ENCODE measurements around the gene CAMTA1. TPM values are rescaled to one million over a fixed set of nuclear protein-coding genes. Genes with fewer than 3 reads are reported as not detected.

The CAMTA1 gene
- total RNA-seq, 1 experiment from 2014 or later, result 82.2 TPM

GRCh38 chr1:7579831-7580804, 794.9 kb downstream of the CAMTA1 start:
- no TSS peak for BruUV-seq (replicated peaks)
- no peak for TF ChIP-seq TCF7L2 (IDR thresholded peaks at IDR 0.05; ENCODE audit: low read depth, low read length)
- no peak for TF ChIP-seq SIN3A (IDR thresholded peaks at IDR 0.05; ENCODE audit: borderline replicate concordance, insufficient read depth, low read depth, low read length)
- no peak for TF ChIP-seq POLR2AphosphoS5 (IDR thresholded peaks at IDR 0.05; ENCODE audit: low read depth, low read length)
- no peak for TF ChIP-seq CTCF (IDR thresholded peaks at IDR 0.05)
- TF ChIP-seq REST (IDR thresholded peaks at IDR 0.05; ENCODE audit: insufficient read depth in 1 of 2, low read depth in 2 of 2, low read length in 1 of 2), result no peak
- ChIA-PET CTCF (no interaction called here), POLR2A (no interaction called here)
- no peaks in the 10 kb centered on the region for H3K4me1 ChIP-seq (ENCODE audit: control insufficient read depth, insufficient read depth, low read length)
- no peaks in the 10 kb centered on the region for H3K9me3 ChIP-seq (ENCODE audit: control insufficient read depth, insufficient read depth, low read depth, low read length)
- ATAC-seq (no peak), DNase-seq (ENCODE audit: low read depth, low spot score) (no peak)
- H3K27ac ChIP-seq (ENCODE audit: low read length), result no peak overlapping the region
- no peaks in the 10 kb centered on the region for H3K36me3 ChIP-seq (ENCODE audit: control insufficient read depth, insufficient read depth, low read length)
- in situ Hi-C loops (cut with HindIII; ENCODE audit: low pct_unique_long_range_greater_than_20kb, low sequenced_read_pairs) (no loop called here), intact Hi-C loops (cut with micrococcal nuclease; ENCODE audit: unreplicated experiment) (no loop called here)
- H3K4me3 ChIP-seq (ENCODE audit: low read depth in 2 of 2, low read length in 2 of 2), result no peak overlapping the region
- H3K27me3 ChIP-seq (ENCODE audit: control insufficient read depth, insufficient read depth, low read length), result no peaks in the 10 kb centered on the region

GRCh38 chr1:7580923-7581753, 795.9 kb downstream of the CAMTA1 start:
- no TSS peak for BruUV-seq (replicated peaks)
- ATAC-seq, result no peak
- DNase-seq (ENCODE audit: low read depth, low spot score), result no peak

More at GRCh38 chr1:7580923-7581753, 795.9 kb downstream of the CAMTA1 start:
- intact Hi-C loops (cut with micrococcal nuclease; ENCODE audit: unreplicated experiment) (no loop called here), in situ Hi-C loops (cut with HindIII; ENCODE audit: low pct_unique_long_range_greater_than_20kb, low sequenced_read_pairs) (no loop called here)
- POLR2A ChIA-PET, result no interaction called here
- Histone ChIP-seq H3K27me3 (ENCODE audit: control insufficient read depth, insufficient read depth, low read length) (no peaks in the 10 kb centered on the region), H3K9me3 (ENCODE audit: control insufficient read depth, insufficient read depth, low read depth, low read length) (no peaks in the 10 kb centered on the region), H3K4me3 (ENCODE audit: low read depth in 2 of 2, low read length in 2 of 2) (no peak overlapping the region), H3K4me1 (ENCODE audit: control insufficient read depth, insufficient read depth, low read length) (no peaks in the 10 kb centered on the region), H3K36me3 (ENCODE audit: control insufficient read depth, insufficient read depth, low read length) (no peaks in the 10 kb centered on the region), H3K27ac (ENCODE audit: low read length) (no peak overlapping the region)
- CTCF ChIA-PET, result interaction anchor here (0.6 kb wide), 1 partner anchor 61 kb away, joined by 4 read pairs; no protein-coding TSS in a partner anchor
- TF ChIP-seq SIN3A (IDR thresholded peaks at IDR 0.05; ENCODE audit: borderline replicate concordance, insufficient read depth, low read depth, low read length) (no peak), TCF7L2 (IDR thresholded peaks at IDR 0.05; ENCODE audit: low read depth, low read length) (no peak), POLR2AphosphoS5 (IDR thresholded peaks at IDR 0.05; ENCODE audit: low read depth, low read length) (no peak), REST (IDR thresholded peaks at IDR 0.05; ENCODE audit: insufficient read depth in 1 of 2, low read depth in 2 of 2, low read length in 1 of 2) (no peak), CTCF (IDR thresholded peaks at IDR 0.05) (no peak)
